Measurements from ENCODE around the gene CRADD.
"Not testable (repeated sequence)": the region's sequence is repeated elsewhere in the genome, so short reads cannot be mapped to it uniquely, and the experiment has no call there.

CRADD gene

GRCh38 chr12:93677195-93678064 lies at the start of gene CRADD:
TSS of gene CRADD (plus strand) at chr12:93677375.
- DNase-seq (ENCODE audit: low read depth in 2 of 2): peak; percentile 66 to 69

GRCh38 chr12:93632383-93632782 lies 44.8 kb upstream of the CRADD start:
- no peak for DNase-seq (ENCODE audit: low read depth in 2 of 2)

DNA sequence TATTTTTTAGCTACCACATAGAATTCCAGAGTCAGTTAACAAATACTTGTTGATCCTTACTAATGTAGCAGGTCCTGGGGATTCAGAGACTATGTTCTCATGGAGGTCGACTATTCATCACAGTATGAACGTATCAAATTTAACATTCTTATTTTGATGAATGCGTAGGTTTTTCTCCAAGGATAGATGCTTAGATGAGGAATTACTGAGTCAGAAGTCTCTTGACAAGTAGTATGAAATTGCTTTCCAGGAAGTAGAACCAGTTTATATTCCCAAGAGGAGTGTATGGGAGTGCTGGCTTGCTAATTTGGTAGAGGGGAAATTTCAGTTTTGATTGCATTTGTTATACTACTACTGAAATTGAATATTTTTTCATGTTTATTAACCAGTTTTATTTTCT lies 42.8 kb upstream of the CRADD start:
- no peak for DNase-seq (ENCODE audit: low read depth in 2 of 2)

DNA sequence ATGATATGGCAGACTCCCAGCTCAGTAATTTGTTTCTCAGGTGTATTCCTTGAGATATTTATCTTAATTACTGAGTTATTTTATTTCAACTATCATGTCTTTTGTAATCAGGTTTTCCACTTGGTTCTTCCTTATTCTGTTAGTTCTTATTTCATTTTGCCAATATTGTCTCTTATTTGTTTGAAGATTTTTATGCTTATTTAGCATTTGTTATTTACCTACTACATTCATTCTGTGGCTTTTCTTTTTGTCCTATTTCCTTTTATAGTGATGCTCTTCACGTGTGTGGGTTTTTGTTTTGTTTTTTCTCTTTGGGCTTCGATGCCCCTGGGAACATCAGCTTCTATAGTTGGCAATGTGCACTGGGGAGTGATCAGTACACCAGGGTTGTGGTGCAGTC lies 40.5 kb upstream of the CRADD start:
- DNase-seq (ENCODE audit: low read depth in 2 of 2): no peak

DNA sequence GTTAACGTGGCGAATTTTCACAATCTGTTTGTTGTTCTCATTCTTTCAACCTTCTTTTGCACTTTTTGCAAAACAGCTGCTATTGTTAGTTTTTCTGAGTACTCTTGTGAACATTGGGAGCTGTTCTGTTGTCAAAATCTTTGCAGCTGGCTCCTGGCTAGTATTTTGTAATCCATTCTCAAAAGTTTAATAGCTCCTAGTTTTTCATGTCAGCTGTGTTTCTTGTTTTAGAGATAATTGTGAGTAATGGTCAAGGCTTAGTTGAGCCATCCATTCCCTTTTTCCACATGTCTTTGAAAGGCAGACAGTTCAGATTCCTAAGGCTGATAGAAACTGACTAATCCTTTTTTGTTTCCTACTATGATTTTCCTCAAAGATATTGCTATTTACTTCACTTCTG lies 39.1 kb upstream of the CRADD start:
- DNase-seq (ENCODE audit: low read depth in 2 of 2): no peak

DNA sequence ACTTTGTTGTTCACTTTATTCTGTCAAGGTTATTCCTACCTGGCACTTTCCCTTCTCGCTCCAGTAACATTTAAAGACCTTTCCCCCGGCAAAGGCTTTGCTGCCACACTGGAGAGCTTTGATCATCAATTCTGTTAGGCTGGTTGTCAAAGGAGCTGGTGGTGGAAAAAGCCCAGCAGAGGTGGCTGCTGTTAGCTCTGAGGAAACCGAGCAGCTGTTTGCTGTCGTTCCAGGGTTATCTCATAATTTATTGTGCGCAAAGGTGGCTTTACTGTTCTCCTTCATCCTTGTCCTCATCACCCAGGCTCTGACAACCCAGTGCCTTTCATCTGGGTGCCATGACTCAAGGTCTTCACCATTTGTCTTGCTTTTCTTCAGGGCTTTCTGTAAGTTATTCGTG lies 38.2 kb upstream of the CRADD start:
- DNase-seq (ENCODE audit: low read depth in 2 of 2): no peak

DNA sequence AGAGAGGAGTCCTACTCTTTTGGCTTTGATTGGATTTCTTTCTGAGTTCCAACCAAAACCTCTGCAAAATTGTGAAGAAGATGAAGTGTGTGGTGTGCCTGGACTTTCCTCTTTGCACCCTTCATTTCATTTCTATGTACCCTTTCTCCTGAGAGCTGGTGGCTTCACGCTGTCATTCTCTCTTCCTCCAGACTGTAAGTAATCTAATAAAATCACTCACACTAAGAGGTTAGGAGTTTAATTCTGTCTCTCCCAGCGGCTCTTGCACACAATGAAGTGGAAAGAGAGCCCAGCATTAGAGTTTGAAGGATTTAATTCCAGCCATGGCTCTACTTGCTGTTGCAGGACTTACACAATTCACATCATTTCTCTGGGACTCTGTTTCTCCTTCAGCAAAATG lies 37.8 kb upstream of the CRADD start:
- no peak for DNase-seq (ENCODE audit: low read depth in 2 of 2)

DNA sequence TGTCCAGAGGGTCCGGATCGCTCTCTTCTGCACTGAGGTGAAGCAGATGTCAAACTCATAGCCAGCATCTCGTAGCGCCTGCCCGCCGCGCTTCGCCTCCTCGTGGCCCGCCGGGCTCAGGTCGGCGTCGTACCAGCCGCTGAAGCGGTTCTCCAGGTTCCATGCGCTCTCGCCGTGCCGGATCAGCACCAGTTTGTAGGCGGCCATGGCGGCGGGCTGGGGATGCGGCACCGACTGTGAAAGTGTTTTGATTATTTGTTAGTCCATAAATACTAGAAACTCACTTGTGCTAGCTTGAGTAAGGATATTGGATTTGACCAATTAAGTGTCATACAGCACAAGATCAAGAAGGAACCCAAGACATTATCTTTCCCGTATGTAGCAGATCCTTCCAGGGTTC lies 35.8 kb upstream of the CRADD start:
- DNase-seq (ENCODE audit: low read depth in 2 of 2): not testable (repeated sequence)

DNA sequence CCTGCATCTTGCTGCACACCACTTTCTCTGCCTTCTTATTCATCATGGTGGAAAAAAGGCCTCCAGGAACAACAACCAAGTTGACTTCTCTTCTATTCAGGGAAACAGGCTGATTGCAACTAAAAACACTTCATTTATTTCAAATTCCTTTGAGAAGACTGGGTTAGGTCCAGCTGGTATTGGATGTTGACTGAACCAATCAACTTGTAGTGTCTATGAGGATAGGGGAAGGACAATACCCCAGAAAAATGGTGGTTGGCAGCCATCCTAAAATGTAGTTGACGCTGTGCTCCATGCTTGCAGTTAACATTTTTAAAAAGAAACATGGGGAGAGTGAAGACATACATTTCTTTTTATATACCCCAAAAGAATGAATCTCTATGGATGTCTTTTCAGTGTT lies 34.4 kb upstream of the CRADD start:
- DNase-seq (ENCODE audit: low read depth in 2 of 2): no peak

DNA sequence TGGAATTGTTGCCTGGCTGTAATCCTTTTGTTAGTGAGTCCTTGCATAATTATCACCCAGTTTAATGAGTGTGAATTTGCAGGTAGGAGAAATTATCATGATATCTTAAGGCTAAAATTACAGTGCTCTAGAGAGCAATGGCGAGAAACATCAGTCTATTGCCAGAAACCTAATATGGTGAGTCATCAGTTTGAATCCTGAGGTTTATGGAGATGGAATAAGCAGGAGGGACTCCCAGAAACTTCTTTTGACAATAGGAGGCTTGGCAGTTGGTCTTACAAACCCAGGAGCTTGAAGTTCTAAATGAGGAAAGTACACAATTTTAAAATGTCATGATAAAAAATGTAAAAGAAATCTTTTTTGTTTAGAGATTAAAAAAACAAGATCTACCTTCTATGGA lies 31.5 kb upstream of the CRADD start:
- DNase-seq (ENCODE audit: low read depth in 2 of 2): no peak

- no peak for DNase-seq (ENCODE audit: low read depth in 2 of 2)
Observed at GRCh38 chr12:93650626-93651025, 26.5 kb upstream of the CRADD start.

DNA sequence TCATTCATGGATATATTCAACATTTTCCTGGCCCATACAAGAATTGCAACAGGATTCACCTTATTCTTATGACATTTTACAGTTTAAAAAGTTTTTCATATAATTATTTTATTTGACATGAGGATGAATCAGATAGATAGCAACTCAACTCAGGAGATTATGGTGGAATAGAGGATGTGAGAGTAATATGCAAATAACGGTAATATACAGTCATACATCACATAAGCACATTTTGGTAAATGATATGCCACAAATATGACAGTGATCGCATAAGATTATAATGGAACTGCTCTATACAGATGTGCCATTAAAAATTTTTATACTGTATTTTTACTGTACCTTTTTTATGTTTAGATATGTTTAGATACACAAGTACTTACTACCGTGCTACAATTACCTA lies 24.1 kb upstream of the CRADD start:
- DNase-seq (ENCODE audit: low read depth in 2 of 2): no peak

GRCh38 chr12:93653712-93654111 lies 23.5 kb upstream of the CRADD start:
- no peak for DNase-seq (ENCODE audit: low read depth in 2 of 2)

DNA sequence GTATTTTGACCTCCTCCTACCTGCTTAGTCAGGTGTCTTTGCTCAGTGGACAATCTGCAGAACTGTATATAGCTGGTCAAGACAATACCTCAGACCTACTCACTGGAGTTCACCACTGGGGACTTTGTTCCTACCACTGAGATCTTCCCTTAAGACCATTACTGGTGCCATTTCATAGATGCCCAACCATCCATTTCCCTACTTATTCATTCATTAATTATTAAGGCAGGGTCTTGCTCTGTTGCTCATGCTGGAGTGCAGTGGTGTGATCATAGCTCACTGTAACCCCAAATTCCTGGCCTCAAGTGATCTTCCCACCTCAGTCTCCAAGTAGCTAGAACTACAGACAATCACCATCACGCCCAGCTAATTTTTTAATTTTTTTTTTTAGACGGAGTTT lies 22.8 kb upstream of the CRADD start:
- no peak for DNase-seq (ENCODE audit: low read depth in 2 of 2)

DNA sequence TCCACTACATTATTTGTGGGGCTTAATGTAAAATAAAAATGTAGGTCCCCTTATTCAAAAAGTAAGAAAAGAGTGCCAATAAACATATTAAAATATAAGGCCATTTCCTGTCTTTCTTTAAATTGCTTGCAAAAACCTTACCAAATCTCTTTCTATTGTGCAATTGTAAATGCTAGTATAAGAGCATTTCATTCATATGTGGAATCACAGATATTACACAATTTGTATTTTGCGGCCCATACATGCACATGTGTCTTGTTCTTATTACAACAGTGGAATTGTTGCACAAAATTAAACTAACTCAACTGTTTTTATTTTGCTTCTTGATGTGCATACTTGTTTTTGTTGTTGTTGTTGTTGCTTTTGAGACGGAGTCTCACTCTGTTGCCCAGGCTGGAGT lies 20.1 kb upstream of the CRADD start:
- no peak for DNase-seq (ENCODE audit: low read depth in 2 of 2)

GRCh38 chr12:93661021-93661420 lies 16.2 kb upstream of the CRADD start:
- DNase-seq (ENCODE audit: low read depth in 2 of 2): no peak

DNA sequence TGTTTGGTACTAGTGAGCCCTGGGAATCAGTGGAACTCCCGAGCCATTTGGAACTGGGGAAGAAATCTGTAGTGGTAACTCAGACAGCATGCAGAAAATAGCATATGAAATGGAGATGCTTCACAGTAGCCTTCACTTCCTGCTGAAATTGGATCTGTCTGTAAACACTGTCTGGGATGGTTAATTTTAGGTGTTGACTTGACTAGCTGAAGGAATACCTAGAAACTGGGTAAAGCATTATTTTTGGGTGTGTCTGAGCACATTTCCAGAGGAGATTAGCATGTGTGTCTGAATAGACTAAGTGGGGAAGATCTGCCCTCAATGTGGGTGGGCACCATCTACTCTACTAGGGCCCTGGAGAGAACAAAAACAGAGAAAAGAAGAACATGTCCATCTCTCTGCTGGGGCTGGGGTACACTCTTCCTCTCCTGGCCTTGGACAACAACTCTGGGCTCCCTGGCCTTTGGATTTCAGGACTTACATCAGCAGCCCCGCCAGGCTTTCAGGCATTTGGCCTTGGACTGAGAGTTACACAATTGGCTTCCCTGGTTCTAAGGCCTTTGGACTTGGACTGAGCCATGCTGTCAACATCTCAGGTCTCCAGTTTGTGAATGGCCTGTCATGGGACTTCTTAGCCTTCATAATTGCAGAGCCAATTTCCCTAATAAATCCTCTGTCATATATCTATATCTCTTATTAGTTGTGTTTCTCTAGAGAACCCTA lies 14.0 kb upstream of the CRADD start:
- DNase-seq (ENCODE audit: low read depth in 2 of 2): no peak

DNA sequence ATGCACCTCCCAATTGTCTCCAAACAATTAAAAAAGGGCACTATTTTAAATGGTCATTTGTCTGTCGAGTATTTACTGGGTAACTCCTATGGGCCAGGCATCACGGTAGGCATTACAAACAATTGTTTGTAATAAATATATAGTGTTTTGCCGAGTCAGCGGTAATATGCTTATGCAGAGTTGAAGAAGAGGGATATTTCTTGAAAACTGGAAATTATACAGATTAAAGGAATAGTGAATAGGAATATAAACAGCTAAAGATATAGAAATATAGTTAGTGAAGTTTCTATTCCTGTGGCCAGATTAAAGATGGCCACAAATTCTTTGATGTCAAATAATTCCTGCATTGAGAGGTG lies 13.5 kb upstream of the CRADD start:
- no peak for DNase-seq (ENCODE audit: low read depth in 2 of 2)

GRCh38 chr12:93664573-93665138 lies 12.5 kb upstream of the CRADD start:
- no peak for DNase-seq (ENCODE audit: low read depth in 2 of 2)

DNA sequence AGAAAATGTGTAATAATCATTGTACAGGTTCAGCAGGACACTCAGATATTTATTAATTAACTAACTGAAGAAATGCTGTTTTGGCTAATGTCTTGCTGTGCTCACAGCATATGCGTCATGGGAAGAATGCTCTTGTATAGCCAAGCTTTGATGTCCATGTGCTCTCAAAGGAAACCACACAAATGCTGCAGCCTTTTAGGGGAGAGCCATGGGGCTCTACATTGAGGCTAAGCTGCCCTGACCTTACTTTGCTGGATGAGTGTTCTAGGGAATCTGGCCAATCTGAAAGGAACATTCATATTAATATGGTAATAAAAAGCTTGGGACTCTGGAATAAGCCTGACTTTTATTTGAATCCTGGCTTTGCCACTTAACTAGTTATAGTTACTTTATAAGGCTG lies 9.5 kb upstream of the CRADD start:
- DNase-seq (ENCODE audit: low read depth in 2 of 2): no peak

GRCh38 chr12:93668919-93669418 lies 8.2 kb upstream of the CRADD start:
- DNase-seq (ENCODE audit: low read depth in 2 of 2): no peak

- no peak for DNase-seq (ENCODE audit: low read depth in 2 of 2)
Observed at GRCh38 chr12:93669452-93669851, 7.7 kb upstream of the CRADD start.

DNA sequence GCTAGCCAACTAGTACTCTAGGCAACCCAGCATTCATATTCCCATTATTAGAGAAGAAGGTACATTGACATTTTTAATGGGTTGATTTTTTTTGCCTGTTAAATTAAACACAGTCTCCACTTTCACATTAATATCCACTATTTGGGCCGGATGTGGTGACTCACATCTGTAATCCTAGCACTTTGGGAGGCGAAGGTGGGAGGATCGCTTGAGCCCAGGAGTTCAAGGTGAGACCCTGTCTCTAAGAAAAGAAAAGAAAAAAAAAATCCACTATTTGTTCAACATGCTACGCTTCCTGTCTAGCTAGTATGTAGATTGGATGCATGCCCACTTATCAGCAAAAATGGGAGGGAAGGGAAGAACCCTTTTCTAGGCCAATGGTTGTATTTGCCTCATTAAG lies 7.1 kb upstream of the CRADD start:
- no peak for DNase-seq (ENCODE audit: low read depth in 2 of 2)
